ENCODE measurements around the gene SLC35A2. TPM values are rescaled to one million over a fixed set of nuclear protein-coding genes. Genes with fewer than 3 reads are reported as not detected.

Gene SLC35A2
- total and polyA plus RNA-seq, 2 of the 4 experiments (the other 2 are of a cell fraction) = 10.8 to 48.3 TPM

DNA sequence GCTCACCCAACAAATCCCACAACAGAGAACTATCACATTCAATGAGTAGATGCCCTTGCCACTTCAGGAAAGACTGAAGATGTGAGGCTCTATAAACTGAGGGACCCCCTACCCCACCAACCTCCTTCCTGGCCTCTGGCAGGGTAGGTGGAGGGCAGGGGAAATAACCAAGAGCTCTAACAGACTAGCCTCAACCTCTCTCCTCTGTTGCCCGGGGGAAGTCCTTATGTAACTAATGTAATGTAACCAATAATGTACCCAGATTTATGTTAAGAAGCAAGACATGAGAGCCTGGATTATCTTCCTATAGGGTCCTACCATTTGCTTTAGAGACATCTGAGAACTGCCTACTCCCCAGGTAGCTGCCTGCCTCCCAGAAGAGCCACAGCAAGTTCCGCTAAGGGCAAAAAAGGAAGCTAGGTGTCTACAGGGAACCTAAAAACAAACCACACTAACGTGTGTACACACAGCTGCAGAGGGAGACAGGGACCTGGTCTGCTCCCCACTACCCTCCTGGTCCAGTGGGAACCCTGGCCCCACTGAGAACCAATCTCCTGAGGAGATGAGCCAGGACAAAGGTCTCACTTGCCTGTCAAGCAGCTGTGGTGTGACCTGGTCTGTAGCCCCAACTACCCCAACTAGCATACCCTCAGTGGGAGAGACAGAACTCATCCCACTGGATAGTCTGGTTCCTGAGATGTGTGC, 28.2 kb upstream of the SLC35A2 start:
- no peak overlapping the region for H4K91ac ChIP-seq (ENCODE audit: insufficient read depth, low read depth, low read length)
- peak overlapping the region; percentile 24; the same call in 1 of the 2 replicates for H3K23ac ChIP-seq (ENCODE audit: low read depth, low read length)
- no peak overlapping the region for H2AK9ac ChIP-seq (replicated peaks; ENCODE audit: low read depth, low read length, poor library complexity)
- in situ Hi-C loops (cut with MboI; ENCODE audit: low sequenced_read_pairs) = no loop called here
- CTCF ChIA-PET = no interaction called here
- H3K9me3 ChIP-seq (ENCODE audit: control insufficient read depth, insufficient read depth, low read length) = no peaks in the 10 kb centered on the region
- H3K27ac ChIP-seq (ENCODE audit: insufficient read depth, low read length) = no peak overlapping the region
- no peak overlapping the region for H3K18ac ChIP-seq (ENCODE audit: low read depth, low read length)
- TF ChIP-seq, protein P1, sequence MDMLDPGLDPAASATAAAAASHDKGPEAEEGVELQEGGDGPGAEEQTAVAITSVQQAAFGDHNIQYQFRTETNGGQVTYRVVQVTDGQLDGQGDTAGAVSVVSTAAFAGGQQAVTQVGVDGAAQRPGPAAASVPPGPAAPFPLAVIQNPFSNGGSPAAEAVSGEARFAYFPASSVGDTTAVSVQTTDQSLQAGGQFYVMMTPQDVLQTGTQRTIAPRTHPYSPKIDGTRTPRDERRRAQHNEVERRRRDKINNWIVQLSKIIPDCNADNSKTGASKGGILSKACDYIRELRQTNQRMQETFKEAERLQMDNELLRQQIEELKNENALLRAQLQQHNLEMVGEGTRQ (IDR thresholded peaks at IDR 0.05; ENCODE audit: low read depth, low read length) = no peak
- TF ChIP-seq MAFK (IDR thresholded peaks at IDR 0.05; ENCODE audit: low read depth, low read length) (no peak), RCOR1 (IDR thresholded peaks at IDR 0.05; ENCODE audit: insufficient replicate concordance, low read length) (no peak), MAZ (IDR thresholded peaks at IDR 0.05; ENCODE audit: borderline replicate concordance, low read depth, low read length) (no peak), POLR2A (IDR thresholded peaks at IDR 0.05; ENCODE audit: low read depth, low read length) (no peak), SMC3 (IDR thresholded peaks at IDR 0.05; ENCODE audit: low read depth, low read length) (no peak), RAD21 (IDR thresholded peaks at IDR 0.05; ENCODE audit: low read length) (no peak), CEBPB (IDR thresholded peaks at IDR 0.05; ENCODE audit: low read depth, low read length) (no peak), RFX5 (IDR thresholded peaks at IDR 0.05; ENCODE audit: low read depth, low read length) (no peak), MXI1 (IDR thresholded peaks at IDR 0.05; ENCODE audit: borderline replicate concordance, low read depth, low read length) (no peak), BHLHE40 (IDR thresholded peaks at IDR 0.05; ENCODE audit: low read depth, low read length) (no peak)
- TF ChIP-seq, protein P2, sequence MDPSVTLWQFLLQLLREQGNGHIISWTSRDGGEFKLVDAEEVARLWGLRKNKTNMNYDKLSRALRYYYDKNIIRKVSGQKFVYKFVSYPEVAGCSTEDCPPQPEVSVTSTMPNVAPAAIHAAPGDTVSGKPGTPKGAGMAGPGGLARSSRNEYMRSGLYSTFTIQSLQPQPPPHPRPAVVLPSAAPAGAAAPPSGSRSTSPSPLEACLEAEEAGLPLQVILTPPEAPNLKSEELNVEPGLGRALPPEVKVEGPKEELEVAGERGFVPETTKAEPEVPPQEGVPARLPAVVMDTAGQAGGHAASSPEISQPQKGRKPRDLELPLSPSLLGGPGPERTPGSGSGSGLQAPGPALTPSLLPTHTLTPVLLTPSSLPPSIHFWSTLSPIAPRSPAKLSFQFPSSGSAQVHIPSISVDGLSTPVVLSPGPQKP (IDR thresholded peaks at IDR 0.05; ENCODE audit: borderline replicate concordance, low read depth, low read length) = no peak
- TF ChIP-seq, protein P3, sequence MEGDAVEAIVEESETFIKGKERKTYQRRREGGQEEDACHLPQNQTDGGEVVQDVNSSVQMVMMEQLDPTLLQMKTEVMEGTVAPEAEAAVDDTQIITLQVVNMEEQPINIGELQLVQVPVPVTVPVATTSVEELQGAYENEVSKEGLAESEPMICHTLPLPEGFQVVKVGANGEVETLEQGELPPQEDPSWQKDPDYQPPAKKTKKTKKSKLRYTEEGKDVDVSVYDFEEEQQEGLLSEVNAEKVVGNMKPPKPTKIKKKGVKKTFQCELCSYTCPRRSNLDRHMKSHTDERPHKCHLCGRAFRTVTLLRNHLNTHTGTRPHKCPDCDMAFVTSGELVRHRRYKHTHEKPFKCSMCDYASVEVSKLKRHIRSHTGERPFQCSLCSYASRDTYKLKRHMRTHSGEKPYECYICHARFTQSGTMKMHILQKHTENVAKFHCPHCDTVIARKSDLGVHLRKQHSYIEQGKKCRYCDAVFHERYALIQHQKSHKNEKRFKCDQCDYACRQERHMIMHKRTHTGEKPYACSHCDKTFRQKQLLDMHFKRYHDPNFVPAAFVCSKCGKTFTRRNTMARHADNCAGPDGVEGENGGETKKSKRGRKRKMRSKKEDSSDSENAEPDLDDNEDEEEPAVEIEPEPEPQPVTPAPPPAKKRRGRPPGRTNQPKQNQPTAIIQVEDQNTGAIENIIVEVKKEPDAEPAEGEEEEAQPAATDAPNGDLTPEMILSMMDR (conservative IDR thresholded peaks at IDR 0.05; ENCODE audit: low read depth, low read length) = no peak
- no peak overlapping the region for H2BK120ac ChIP-seq (ENCODE audit: low read depth, low read length)
- POLR2A ChIA-PET (ENCODE audit: unreplicated experiment) = no interaction called here
- no peak overlapping the region for H2BK20ac ChIP-seq (ENCODE audit: low read depth, low read length)
- H3K14ac ChIP-seq (replicated peaks; ENCODE audit: low read depth, low read length) = no peak overlapping the region
- H4K5ac ChIP-seq (ENCODE audit: low read depth, low read length) = no peak overlapping the region
- peaks cover 0 to 51% of the 10 kb centered on the region in 2 experiments; a peak in 3 of 4 replicates for H3K79me1 ChIP-seq (ENCODE audit: low read depth in 1 of 2, low read length in 2 of 2)
- no peak overlapping the region for H3K9ac ChIP-seq (ENCODE audit: low read depth, low read length)
- H3K4me1 ChIP-seq (ENCODE audit: control insufficient read depth, insufficient read depth, low read length) = no peaks in the 10 kb centered on the region; the same call in 1 of the 2 replicates
- dilution Hi-C loops (cut with HindIII; ENCODE audit: low sequenced_read_pairs, unreplicated experiment) = no loop called here
- H4K8ac ChIP-seq (ENCODE audit: low read depth in 2 of 2, low read length in 2 of 2) = no peak overlapping the region
- H3K4me2 ChIP-seq (ENCODE audit: low read depth, low read length) = no peak overlapping the region
- H3K4me3 ChIP-seq (ENCODE audit: insufficient read depth, low read depth, low read length) = no peak overlapping the region
- H2AK5ac ChIP-seq (ENCODE audit: low read depth, low read length) = no peak overlapping the region
- H4K20me1 ChIP-seq (ENCODE audit: insufficient read depth, low read length) = peaks cover 50% of the 10 kb centered on the region
- H3K36me3 ChIP-seq (ENCODE audit: control insufficient read depth, insufficient read depth, low read length) = peaks cover 30% of the 10 kb centered on the region
- ATAC-seq (ENCODE audit: low read depth) = no peak
- no peak overlapping the region for H2AFZ ChIP-seq (replicated peaks; ENCODE audit: low read length, poor library complexity)
- DNase-seq = no peak
- H2BK5ac ChIP-seq (ENCODE audit: low read depth, low read length, poor library complexity, severe bottlenecking) = no peak overlapping the region
- H3K9me1 ChIP-seq (ENCODE audit: insufficient read depth, low read length) = peaks cover 4% of the 10 kb centered on the region; the same call in 1 of the 2 replicates
- H3K4ac ChIP-seq (ENCODE audit: low read depth, low read length) = no peak overlapping the region
- no peak overlapping the region for H3K56ac ChIP-seq (ENCODE audit: extremely low read depth, insufficient read depth, low read length)
- 80% methylated on average over 1 of the region's 3 CpGs; no CpG with 5 or more reads in 1 of the 2 experiments for WGBS, 2 experiments (ENCODE audit: extremely low coverage in 2 of 2, insufficient read length in 1 of 2)
- H3K27me3 ChIP-seq (ENCODE audit: control insufficient read depth, insufficient read depth, low read length) = no peaks in the 10 kb centered on the region
- no peak overlapping the region for H2BK15ac ChIP-seq (ENCODE audit: low read depth, low read length)
- no TSS peak for BruUV-seq (replicated peaks)
- intact Hi-C loops (cut with micrococcal nuclease) = loop anchor here (10.0 kb wide), 1 partner anchor 295 kb away; no protein-coding TSS in a partner anchor

All from IMR-90 (cell line).